ENCODE data around the gene ZFAND3. TPM values are rescaled to one million over a fixed set of nuclear protein-coding genes. Genes with fewer than 3 reads are reported as not detected.

ZFAND3 gene
- total and polyA plus RNA-seq, 8 donors, result 65.9 to 125 (median 118) TPM

DNA sequence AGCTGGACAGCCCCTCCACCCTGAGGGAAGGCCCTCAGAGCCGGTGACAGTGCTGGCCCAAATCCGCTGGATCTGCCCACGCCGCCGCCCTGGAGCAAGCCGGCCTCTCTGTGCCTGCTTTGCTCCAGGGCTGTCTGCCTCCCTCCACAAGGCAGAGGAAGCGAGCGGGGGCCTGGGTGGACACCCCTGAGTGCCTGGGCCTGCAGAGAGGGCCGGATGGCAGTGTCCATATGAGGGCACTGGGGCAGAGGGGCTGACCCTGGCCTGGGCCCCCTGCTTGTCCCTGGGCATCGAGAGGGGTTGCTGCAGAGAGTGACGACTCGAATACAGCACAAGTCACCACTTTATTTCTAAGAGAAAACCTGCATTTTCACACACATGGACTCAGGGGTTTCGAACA is 348.6 kb downstream of the ZFAND3 start:
- H3K4me1 ChIP-seq, result no peaks in the 10 kb centered on the region
- intact Hi-C loops (cut with DNase I), result no loop called here
- no peak for DNase-seq
- H3K9me3 ChIP-seq, result no peaks in the 10 kb centered on the region
- H3K36me3 ChIP-seq, result no peaks in the 10 kb centered on the region
- ATAC-seq, result no peak
- no peaks in the 10 kb centered on the region for H3K27me3 ChIP-seq
- H3K27ac ChIP-seq, result no peak overlapping the region
- H3K4me3 ChIP-seq, result no peak overlapping the region
- TF ChIP-seq, protein P1, sequence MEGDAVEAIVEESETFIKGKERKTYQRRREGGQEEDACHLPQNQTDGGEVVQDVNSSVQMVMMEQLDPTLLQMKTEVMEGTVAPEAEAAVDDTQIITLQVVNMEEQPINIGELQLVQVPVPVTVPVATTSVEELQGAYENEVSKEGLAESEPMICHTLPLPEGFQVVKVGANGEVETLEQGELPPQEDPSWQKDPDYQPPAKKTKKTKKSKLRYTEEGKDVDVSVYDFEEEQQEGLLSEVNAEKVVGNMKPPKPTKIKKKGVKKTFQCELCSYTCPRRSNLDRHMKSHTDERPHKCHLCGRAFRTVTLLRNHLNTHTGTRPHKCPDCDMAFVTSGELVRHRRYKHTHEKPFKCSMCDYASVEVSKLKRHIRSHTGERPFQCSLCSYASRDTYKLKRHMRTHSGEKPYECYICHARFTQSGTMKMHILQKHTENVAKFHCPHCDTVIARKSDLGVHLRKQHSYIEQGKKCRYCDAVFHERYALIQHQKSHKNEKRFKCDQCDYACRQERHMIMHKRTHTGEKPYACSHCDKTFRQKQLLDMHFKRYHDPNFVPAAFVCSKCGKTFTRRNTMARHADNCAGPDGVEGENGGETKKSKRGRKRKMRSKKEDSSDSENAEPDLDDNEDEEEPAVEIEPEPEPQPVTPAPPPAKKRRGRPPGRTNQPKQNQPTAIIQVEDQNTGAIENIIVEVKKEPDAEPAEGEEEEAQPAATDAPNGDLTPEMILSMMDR (IDR thresholded peaks at IDR 0.05), result no peak

DNA sequence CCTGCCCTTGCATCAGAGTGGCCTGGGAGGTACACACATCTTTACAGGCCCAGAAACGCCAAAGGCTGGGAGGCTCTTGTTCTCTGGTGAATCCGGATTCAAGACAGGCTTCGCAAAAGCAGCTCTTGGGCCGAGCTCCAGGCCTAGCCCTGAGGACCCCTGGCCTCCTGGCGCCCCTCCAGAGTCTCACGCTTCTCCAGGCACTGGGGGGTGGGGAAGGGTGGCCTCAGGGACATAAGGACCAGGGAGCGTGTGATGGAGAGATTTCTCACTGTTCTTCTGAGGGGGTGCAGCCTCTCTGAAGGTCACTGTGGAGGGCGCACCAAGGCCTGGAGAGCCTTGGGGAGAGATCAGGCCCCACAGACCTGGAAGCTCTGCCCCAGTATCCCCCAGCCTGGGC is 349.2 kb downstream of the ZFAND3 start:
- Histone ChIP-seq H3K9me3 (no peaks in the 10 kb centered on the region), H3K36me3 (peaks cover 0 to 5% of the 10 kb centered on the region in 2 donors), H3K4me3 (no peak overlapping the region), H3K4me1 (no peaks in the 10 kb centered on the region), H3K27me3 (no peaks in the 10 kb centered on the region), H3K27ac (no peak overlapping the region)
- ATAC-seq (no peak), DNase-seq (no peak)
- intact Hi-C loops (cut with DNase I), result no loop called here
- TF ChIP-seq, protein P1 (IDR thresholded peaks at IDR 0.05), result no peak

DNA sequence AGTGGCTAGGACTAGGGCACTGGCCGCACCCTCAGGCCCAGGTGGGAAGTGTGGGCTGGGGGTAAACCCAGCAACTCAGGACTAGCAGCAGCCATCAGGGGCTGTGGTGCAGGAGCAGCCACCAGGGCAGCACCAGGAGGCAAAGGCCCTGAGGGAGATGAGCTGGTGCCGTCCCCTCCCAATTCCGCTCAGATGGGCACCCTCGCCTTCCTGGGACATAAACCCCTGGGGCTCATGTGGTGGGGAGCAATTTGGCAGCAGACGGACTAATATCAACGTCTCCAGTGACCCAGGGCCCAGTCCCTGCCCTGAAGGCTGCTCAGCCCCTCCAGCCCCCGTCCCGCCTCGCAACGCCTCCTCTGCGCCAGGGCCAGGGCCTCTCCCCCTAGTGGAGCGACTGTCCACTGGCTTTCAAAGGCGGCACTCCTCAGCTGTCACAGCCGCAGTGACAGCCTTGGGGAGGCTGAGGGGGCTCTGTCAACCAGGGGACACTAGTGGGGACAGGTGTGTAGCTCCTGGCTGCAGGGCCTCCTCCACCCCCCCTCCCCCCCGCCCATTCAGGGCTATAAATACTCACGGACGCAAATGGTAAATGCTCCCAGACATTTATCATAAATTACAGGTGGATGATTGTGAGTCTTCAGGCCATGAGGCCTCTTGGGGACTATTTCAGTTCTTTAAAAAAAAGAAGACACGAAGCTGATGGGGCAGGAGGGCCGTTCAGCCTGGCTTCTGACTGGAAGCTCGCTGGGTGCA is 349.9 kb downstream of the ZFAND3 start:
- Histone ChIP-seq H3K4me3 (no peak overlapping the region), H3K9me3 (no peaks in the 10 kb centered on the region), H3K36me3 (peaks cover 0 to 12% of the 10 kb centered on the region in 2 donors), H3K27ac (no peak overlapping the region), H3K4me1 (no peaks in the 10 kb centered on the region), H3K27me3 (no peaks in the 10 kb centered on the region)
- intact Hi-C loops (cut with DNase I), result no loop called here
- TF ChIP-seq, protein P1 (IDR thresholded peaks at IDR 0.05), result no peak
- ATAC-seq (no peak), DNase-seq (no peak)

DNA sequence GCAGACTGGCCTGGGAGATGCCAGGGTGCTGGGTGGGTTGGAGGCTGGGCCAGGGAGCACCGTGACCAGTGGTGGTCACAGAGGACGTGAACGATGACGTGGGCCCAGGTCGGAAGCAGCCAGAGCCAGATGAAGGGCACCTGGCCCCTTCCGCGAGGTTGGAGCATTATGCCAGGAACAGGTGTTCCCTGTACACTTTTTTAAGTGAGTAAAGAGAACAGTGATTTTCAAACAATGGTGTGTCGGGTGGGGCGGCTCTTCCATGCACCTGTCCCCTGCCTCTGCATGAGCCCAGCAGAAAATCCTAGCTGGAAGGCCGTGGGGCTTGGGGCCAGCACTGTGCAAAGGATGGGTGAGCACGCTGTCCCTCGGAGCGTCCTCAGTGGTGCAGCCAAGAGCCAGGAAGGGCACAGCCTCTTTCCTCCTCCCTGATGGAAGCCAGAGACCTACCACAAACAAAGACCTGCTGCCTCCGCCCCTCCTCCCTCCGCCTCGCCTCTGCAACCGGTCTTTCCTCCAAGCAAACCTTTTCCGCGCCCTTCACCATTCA is 350.5 kb downstream of the ZFAND3 start:
- Histone ChIP-seq H3K4me3 (no peak overlapping the region), H3K36me3 (peaks cover 0 to 19% of the 10 kb centered on the region in 2 donors), H3K27me3 (no peaks in the 10 kb centered on the region), H3K4me1 (no peaks in the 10 kb centered on the region), H3K9me3 (no peaks in the 10 kb centered on the region), H3K27ac (no peak overlapping the region)
- ATAC-seq (no peak), DNase-seq (no peak)
- TF ChIP-seq, protein P1 (IDR thresholded peaks at IDR 0.05), result no peak
- intact Hi-C loops (cut with DNase I), result no loop called here

DNA sequence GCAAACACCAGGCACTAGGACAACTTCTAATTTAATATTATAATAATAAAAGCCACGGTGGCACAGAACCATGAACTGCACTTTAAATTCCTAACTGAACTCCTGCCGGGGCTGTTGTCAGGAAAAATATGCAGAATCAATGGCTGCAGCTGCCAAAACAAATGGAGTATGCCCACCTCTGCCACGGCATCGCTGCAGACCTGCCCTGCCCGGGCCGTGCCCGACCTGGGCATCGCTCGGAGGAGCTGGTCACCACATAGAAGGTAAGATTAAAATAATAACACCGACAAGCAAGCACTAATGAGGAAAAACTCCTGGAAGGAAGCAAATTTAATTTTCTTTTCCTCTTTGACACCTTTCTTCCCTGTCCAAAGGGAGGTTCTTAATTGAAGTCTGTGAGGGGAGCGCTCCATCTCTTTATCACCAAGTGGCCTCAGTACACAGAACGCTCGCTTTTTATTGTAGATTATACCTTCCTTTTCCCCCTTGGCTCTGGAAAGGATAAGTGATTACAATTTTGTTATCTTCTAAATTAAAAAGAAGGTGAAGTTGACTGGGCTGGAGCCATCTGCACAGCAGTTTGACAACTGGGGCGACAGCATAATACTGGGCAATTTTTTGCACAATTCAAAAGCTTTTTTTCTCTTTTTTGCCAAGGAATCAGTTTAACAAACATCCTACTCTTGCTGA is 351.3 kb downstream of the ZFAND3 start:
- TF ChIP-seq, protein P1 (IDR thresholded peaks at IDR 0.05), result no peak
- DNase-seq (no peak), ATAC-seq (no peak)
- H3K4me1 ChIP-seq, result no peaks in the 10 kb centered on the region
- no peaks in the 10 kb centered on the region for H3K9me3 ChIP-seq
- H3K27ac ChIP-seq, result no peak overlapping the region
- H3K4me3 ChIP-seq, result no peak overlapping the region
- peaks cover 0 to 24% of the 10 kb centered on the region in 2 donors for H3K36me3 ChIP-seq
- no peaks in the 10 kb centered on the region for H3K27me3 ChIP-seq
- intact Hi-C loops (cut with DNase I), result no loop called here
